H9 (cell line): ENCODE results near the gene KIF26A. TPM values are rescaled to one million over a fixed set of nuclear protein-coding genes. Genes with fewer than 3 reads are reported as not detected.

Experiments
- DNase-seq: peaks from one replicate; pipeline ENCODE4 v3.0.0-alpha.2; 2017
- H2AFZ ChIP-seq: one replicate; pipeline ENCODE4 v1.6.1; 2013; ENCODE audit warnings: mild to moderate bottlenecking, low read length, control low read depth, moderate library complexity
- H2AK5ac ChIP-seq: 2 replicates; pipeline ENCODE4 v1.6.1; 2013; ENCODE audit warnings: low read length, control low read depth, mixed read lengths; ENCODE audit not compliant: insufficient read length
- H2BK120ac ChIP-seq: one replicate; pipeline ENCODE4 v1.6.1; 2013; ENCODE audit warnings: low read depth, mild to moderate bottlenecking, low read length, control low read depth, inconsistent platforms; ENCODE audit not compliant: poor library complexity, severe bottlenecking
- H2BK12ac ChIP-seq: 2 replicates; pipeline ENCODE4 v1.6.1; 2013; ENCODE audit warnings: low read length, control low read depth, mixed read lengths, low read depth; ENCODE audit not compliant: insufficient read length
- H2BK15ac ChIP-seq: 2 replicates; pipeline ENCODE4 v1.6.1; 2013; ENCODE audit warnings: low read depth, low read length, control low read depth
- H2BK20ac ChIP-seq: one replicate; pipeline ENCODE4 v1.6.1; 2013; ENCODE audit warnings: low read depth, mild to moderate bottlenecking, low read length, control low read depth, inconsistent platforms; ENCODE audit not compliant: poor library complexity, severe bottlenecking
- H2BK5ac ChIP-seq: 2 replicates; pipeline ENCODE4 v1.6.1; 2013; ENCODE audit warnings: low read length, control low read depth, mixed read lengths; ENCODE audit not compliant: insufficient read length
- H3K14ac ChIP-seq: 2 replicates; pipeline ENCODE4 v1.6.1; 2013; ENCODE audit warnings: low read length, control low read depth; ENCODE audit not compliant: insufficient read depth
- H3K18ac ChIP-seq: 2 replicates; pipeline ENCODE4 v1.6.1; 2013; ENCODE audit warnings: low read depth, mild to moderate bottlenecking, mixed read lengths, low read length, control low read depth; ENCODE audit not compliant: insufficient read length
- H3K23ac ChIP-seq: 2 replicates; pipeline ENCODE4 v1.6.1; 2013; ENCODE audit warnings: low read length, control low read depth, mixed read lengths, low read depth; ENCODE audit not compliant: insufficient read length
- H3K23me2 ChIP-seq: 2 replicates; pipeline ENCODE4 v1.6.1; 2013; ENCODE audit warnings: low read depth, mild to moderate bottlenecking, mixed read lengths, low read length, control low read depth; ENCODE audit not compliant: insufficient read length, poor library complexity, severe bottlenecking
- H3K27ac ChIP-seq: 2 replicates; pipeline ENCODE4 v1.5.1; 2013; ENCODE audit warnings: low read length, control low read depth, mixed read lengths, low read depth; ENCODE audit not compliant: insufficient read length
- H3K27me3 ChIP-seq: 2 replicates; pipeline ENCODE4 v1.6.1; 2013; ENCODE audit warnings: low read length, control low read depth, inconsistent platforms; ENCODE audit not compliant: insufficient read depth
- H3K4ac ChIP-seq: 2 replicates; pipeline ENCODE4 v1.6.1; 2013; ENCODE audit warnings: low read depth, mild to moderate bottlenecking, control low read depth, inconsistent platforms, low read length, moderate library complexity
- H3K4me1 ChIP-seq: 2 replicates; pipeline ENCODE4 v1.6.1; 2013; ENCODE audit warnings: low read length, control low read depth, inconsistent platforms; ENCODE audit not compliant: insufficient read depth
- H3K4me2 ChIP-seq: 2 replicates; pipeline ENCODE4 v1.6.1; 2013; ENCODE audit warnings: low read length, control low read depth, mixed read lengths; ENCODE audit not compliant: insufficient read length, insufficient read depth
- H3K56ac ChIP-seq: 2 replicates; pipeline ENCODE4 v1.6.1; 2013; ENCODE audit warnings: low read depth, mild to moderate bottlenecking, mixed read lengths, low read length, control low read depth; ENCODE audit not compliant: insufficient read length
- H3K79me1 ChIP-seq: 2 replicates; pipeline ENCODE4 v1.6.1; 2013; ENCODE audit warnings: low read depth, mild to moderate bottlenecking, moderate library complexity, low read length, control low read depth, inconsistent platforms; ENCODE audit not compliant: insufficient read depth, poor library complexity, severe bottlenecking
- H3K79me2 ChIP-seq: 2 replicates; pipeline ENCODE4 v1.6.1; 2013; ENCODE audit warnings: low read length, control low read depth, inconsistent platforms; ENCODE audit not compliant: insufficient read depth
- H3K9ac ChIP-seq: 2 replicates; pipeline ENCODE4 v1.6.1; 2013; ENCODE audit warnings: low read length, control low read depth, mixed read lengths; ENCODE audit not compliant: insufficient read length; ENCODE audit errors: extremely low read depth
- H3K9me3 ChIP-seq: one replicate; pipeline ENCODE4 v1.6.1; 2013; ENCODE audit warnings: low read depth, low read length, inconsistent platforms; ENCODE audit not compliant: control insufficient read depth
- H3T11ph ChIP-seq: one replicate; pipeline ENCODE4 v1.6.1; 2013; ENCODE audit warnings: mild to moderate bottlenecking, low read length, control low read depth, inconsistent platforms
- H4K20me1 ChIP-seq: one replicate; pipeline ENCODE4 v1.6.1; 2013; ENCODE audit not compliant: control insufficient read depth, insufficient read length, insufficient read depth
- H4K5ac ChIP-seq: 2 replicates; pipeline ENCODE4 v1.6.1; 2013; ENCODE audit warnings: low read depth, mild to moderate bottlenecking, mixed read lengths, low read length, control low read depth; ENCODE audit not compliant: insufficient read length
- H4K8ac ChIP-seq: replicated peaks from 2 replicates; pipeline ENCODE4 v1.6.1; 2013; ENCODE audit warnings: low read length, control low read depth, mixed read lengths, low read depth; ENCODE audit not compliant: insufficient read length
- H4K91ac ChIP-seq: 2 replicates; pipeline ENCODE4 v1.6.1; 2013; ENCODE audit warnings: low read depth, mild to moderate bottlenecking, moderate library complexity, mixed read lengths, low read length, control low read depth; ENCODE audit not compliant: insufficient read length
- H3K27ac Mint-ChIP-seq, 3 experiments: 2 replicates in 2 of 3; 3 replicates in 1 of 3; pipeline ENCODE4 v1.8.0; 2020 to 2021; ENCODE audit warnings: mixed read lengths in 3 of 3, mild to moderate bottlenecking in 1 of 3, moderate library complexity in 1 of 3
- H3K27me3 Mint-ChIP-seq: 2 replicates; pipeline ENCODE4 v1.8.0; 2021; ENCODE audit warnings: low read depth, mild to moderate bottlenecking, moderate library complexity, mixed read lengths
- H3K36me3 Mint-ChIP-seq, 3 experiments: 2 replicates in 2 of 3; 3 replicates in 1 of 3; pipeline ENCODE4 v1.8.0; 2020 to 2021; ENCODE audit warnings: low read depth in 3 of 3, mixed read lengths in 3 of 3; ENCODE audit not compliant: insufficient read depth in 1 of 3
- H3K4me1 Mint-ChIP-seq, 2 experiments: 2 replicates each; pipeline ENCODE4 v1.8.0; 2020; ENCODE audit warnings: mixed read lengths in 2 of 2
- H3K4me3 Mint-ChIP-seq, 2 experiments: 2 replicates in 1 of 2; 3 replicates in 1 of 2; pipeline ENCODE4 v1.8.0; 2020 to 2021; ENCODE audit warnings: mild to moderate bottlenecking in 2 of 2, mixed read lengths in 2 of 2, moderate library complexity in 1 of 2
- H3K9me3 Mint-ChIP-seq, 2 experiments: 2 replicates in 1 of 2; 3 replicates in 1 of 2; pipeline ENCODE4 v1.8.0; 2020; ENCODE audit warnings: mild to moderate bottlenecking in 2 of 2, mixed read lengths in 2 of 2, moderate library complexity in 1 of 2
- CTCF ChIP-seq: fragments of 200-600 bp; sonication (generic); conservative IDR thresholded peaks from 3 replicates; pipeline ENCODE4 v1.8.0; 2021; ENCODE audit warnings: antibody characterized with exemption, mild to moderate bottlenecking
- WGBS: extraction: QIAGEN DNeasy Blood & Tissue Kit; methylation state at CpG from one replicate; pipeline ENCODE4 v1.1.7; 2013; ENCODE audit warnings: missing lambda C conversion rate, low lambda C conversion rate, mixed read lengths; ENCODE audit not compliant: insufficient read length; ENCODE audit errors: extremely low coverage; 5-methylcytosine and 5-hydroxymethylcytosine counted together
- total RNA-seq: library from RNA; stranded (reverse); gene quantifications from 2 replicates; pipeline ENCODE4 v1.2.1, GENCODE V29; 2021

The KIF26A gene
- total RNA-seq, 1 experiment from 2014 or later: 44.2 TPM

GRCh38 chr14:104093366-104094055 is 44.9 kb upstream of the KIF26A start:
- no peak overlapping the region for H3K23ac ChIP-seq
- no peak overlapping the region for H2BK120ac ChIP-seq
- no peak overlapping the region for H3K9ac ChIP-seq
- peaks cover 11% of the 10 kb centered on the region for H3K27me3 Mint-ChIP-seq
- H2BK12ac ChIP-seq: no peak overlapping the region
- no peak overlapping the region for H2BK20ac ChIP-seq
- H3K4me1 Mint-ChIP-seq: peaks cover 6 to 8% of the 10 kb centered on the region in 2 experiments
- no peak overlapping the region for H2BK15ac ChIP-seq
- no peaks in the 10 kb centered on the region for H3K9me3 ChIP-seq
- no peak overlapping the region for H3K56ac ChIP-seq
- no peak overlapping the region for H3K27ac ChIP-seq
- no peak overlapping the region for H4K5ac ChIP-seq
- no peak for DNase-seq
- H3K9me3 Mint-ChIP-seq: no peaks in the 10 kb centered on the region; a peak in 2 of 5 replicates
- no peaks in the 10 kb centered on the region for H4K20me1 ChIP-seq
- no peak overlapping the region for H4K91ac ChIP-seq
- no peaks in the 10 kb centered on the region for H3K27me3 ChIP-seq
- no peak for TF ChIP-seq CTCF
- H3K23me2 ChIP-seq: no peaks in the 10 kb centered on the region
- H3K4ac ChIP-seq: no peak overlapping the region
- no peak overlapping the region for H3K14ac ChIP-seq
- no peak overlapping the region for H2AFZ ChIP-seq
- H3K36me3 Mint-ChIP-seq: no peaks in the 10 kb centered on the region
- no peak overlapping the region for H3K4me2 ChIP-seq
- no peak overlapping the region for H4K8ac ChIP-seq
- WGBS: no CpG with 5 or more reads among the region's 18 CpGs
- H3T11ph ChIP-seq: no peak overlapping the region
- H2BK5ac ChIP-seq: no peak overlapping the region
- no peak overlapping the region for H3K27ac Mint-ChIP-seq
- no peaks in the 10 kb centered on the region for H3K79me1 ChIP-seq
- no peak overlapping the region for H2AK5ac ChIP-seq
- no peak overlapping the region for H3K4me3 Mint-ChIP-seq
- H3K18ac ChIP-seq: no peak overlapping the region
- no peaks in the 10 kb centered on the region for H3K79me2 ChIP-seq
- no peaks in the 10 kb centered on the region for H3K4me1 ChIP-seq
